ENCODE data around the gene C1QTNF9B. TPM values are rescaled to one million over a fixed set of nuclear protein-coding genes. Genes with fewer than 3 reads are reported as not detected.
A peak's percentile ranks its signal among the peaks of the same experiment; 100 is the strongest.

C1QTNF9B gene
- total and polyA plus RNA-seq, 2 of the 13 experiments (the other 11 are each of a cell fraction or from before 2014, with no cell fraction given), result not detected

GRCh38 chr13:23888658-23889614 lies 8.4 kb downstream of the C1QTNF9B start, which contains the start of gene MIPEP (continued):
- no peak for TF ChIP-seq TBL1XR1 (IDR thresholded peaks at IDR 0.05; ENCODE audit: borderline replicate concordance, low read length, partially characterized antibody)
- TF ChIP-seq MEIS2 (CRISPR knock-in tag; IDR thresholded peaks at IDR 0.05), result 0 out of 2 replicates have a peak, but pooled peaks have one; percentile 35
- TF ChIP-seq TARDBP (CRISPR knock-in tag; IDR thresholded peaks at IDR 0.05), result peak; percentile 92
- peak; percentile 50 for TF ChIP-seq RXRA (CRISPR knock-in tag; IDR thresholded peaks at IDR 0.05)
- TF ChIP-seq ZNF264 (CRISPR knock-in tag; IDR thresholded peaks at IDR 0.05), result peak; percentile 40; the same call in 1 of the 2 replicates
- TF ChIP-seq ZNF780A (CRISPR knock-in tag; IDR thresholded peaks at IDR 0.05), result peak; percentile 60; the same call in 1 of the 2 replicates
- 0 out of 2 replicates have a peak, but pooled peaks have one; percentile 58 for TF ChIP-seq ZNF256 (CRISPR knock-in tag; conservative IDR thresholded peaks at IDR 0.05)
- TF ChIP-seq ATF1 (CRISPR knock-in tag; IDR thresholded peaks at IDR 0.05), result peak; percentile 78
- TF ChIP-seq HMGXB4 (CRISPR knock-in tag; IDR thresholded peaks at IDR 0.05; ENCODE audit: borderline replicate concordance in 1 of 2, low read depth in 1 of 2), result peak; percentile 87 to 89; a peak in 3 of 4 replicates
- TF ChIP-seq ZNF766 (CRISPR knock-in tag; IDR thresholded peaks at IDR 0.05; ENCODE audit: borderline replicate concordance), result 0 out of 2 replicates have a peak, but pooled peaks have one; percentile 30
- peak; percentile 88; the same call in 1 of the 2 replicates for TF ChIP-seq MXD1 (CRISPR knock-in tag; IDR thresholded peaks at IDR 0.05)
- TF ChIP-seq NCOA5 (CRISPR knock-in tag; IDR thresholded peaks at IDR 0.05), result no peak
- TF ChIP-seq RBFOX2 (IDR thresholded peaks at IDR 0.05; ENCODE audit: low read depth, low read length), result peak; percentile 80
- peak; percentile 56; the same call in 1 of the 2 replicates for TF ChIP-seq ISL2 (CRISPR knock-in tag; IDR thresholded peaks at IDR 0.05)
- no peak for TF ChIP-seq ATF7 (IDR thresholded peaks at IDR 0.05)
- peak; percentile 42; the same call in 1 of the 2 replicates for TF ChIP-seq ATF7 (CRISPR knock-in tag; IDR thresholded peaks at IDR 0.05)
- TF ChIP-seq HHEX (CRISPR knock-in tag; IDR thresholded peaks at IDR 0.05), result no peak
- peak; percentile 19; the same call in 1 of the 2 replicates for TF ChIP-seq ZBTB26 (CRISPR knock-in tag; IDR thresholded peaks at IDR 0.05; ENCODE audit: borderline replicate concordance)
- TF ChIP-seq ZBTB20 (CRISPR knock-in tag; IDR thresholded peaks at IDR 0.05; ENCODE audit: borderline replicate concordance, low read depth), result 0 out of 2 replicates have a peak, but pooled peaks have one; percentile 58
- peak; percentile 98 for TF ChIP-seq POGZ (CRISPR knock-in tag; IDR thresholded peaks at IDR 0.05)
- peak; percentile 74; the same call in 1 of the 2 replicates for TF ChIP-seq TRAFD1 (CRISPR knock-in tag; IDR thresholded peaks at IDR 0.05; ENCODE audit: borderline replicate concordance)
- no peak for TF ChIP-seq ZSCAN29 (CRISPR knock-in tag; conservative IDR thresholded peaks at IDR 0.05)
- no peak for TF ChIP-seq HNF4G (IDR thresholded peaks at IDR 0.05; ENCODE audit: borderline replicate concordance, low read depth, low read length)
- TF ChIP-seq HNF4G (CRISPR knock-in tag; IDR thresholded peaks at IDR 0.05; ENCODE audit: borderline replicate concordance, low read depth), result peak; percentile 59; the same call in 1 of the 2 replicates

Measured in HepG2 (cell line).